KOPT-K1 (cell line): ENCODE measurements around the gene TNNI2.

Experiments used
- H3K27ac ChIP-seq: fragments of 200-600 bp; sonication (generic); 2 replicates; pipeline ENCODE4 v1.5.1; 2016; ENCODE audit warnings: antibody characterized with exemption, mild to moderate bottlenecking, low read depth, low read length; ENCODE audit not compliant: poor library complexity, severe bottlenecking
- H3K36me3 ChIP-seq: fragments of 200-600 bp; sonication (generic); 2 replicates; pipeline ENCODE4 v1.5.1; 2017; ENCODE audit warnings: antibody characterized with exemption, mild to moderate bottlenecking, low read length, moderate library complexity; ENCODE audit not compliant: insufficient read depth
- H3K9me3 ChIP-seq: fragments of 200-600 bp; sonication (generic); 2 replicates; pipeline ENCODE4 v1.5.1; 2017; ENCODE audit warnings: antibody characterized with exemption, low read length, mild to moderate bottlenecking; ENCODE audit not compliant: insufficient read depth, poor library complexity, severe bottlenecking

The TNNI2 gene

GRCh38 chr11:1836011-1836945 lies 2.5 kb upstream of the TNNI2 start:
- no peaks in the 10 kb centered on the region for H3K9me3 ChIP-seq
- H3K36me3 ChIP-seq, result no peaks in the 10 kb centered on the region
- no peak overlapping the region for H3K27ac ChIP-seq

GRCh38 chr11:1837171-1838076 lies 1.4 kb upstream of the TNNI2 start:
- no peak overlapping the region for H3K27ac ChIP-seq
- no peaks in the 10 kb centered on the region for H3K36me3 ChIP-seq
- no peaks in the 10 kb centered on the region for H3K9me3 ChIP-seq

GRCh38 chr11:1838077-1838425 lies 730 bp upstream of the TNNI2 start:
- H3K36me3 ChIP-seq, result no peaks in the 10 kb centered on the region
- H3K27ac ChIP-seq, result no peak overlapping the region
- H3K9me3 ChIP-seq, result no peaks in the 10 kb centered on the region

- Histone ChIP-seq H3K27ac (no peak overlapping the region), H3K36me3 (no peaks in the 10 kb centered on the region), H3K9me3 (no peaks in the 10 kb centered on the region)
Measured at GRCh38 chr11:1839204-1839923, 583 bp downstream of the TNNI2 start.

- Histone ChIP-seq H3K27ac (no peak overlapping the region), H3K9me3 (no peaks in the 10 kb centered on the region), H3K36me3 (no peaks in the 10 kb centered on the region)
Measured at GRCh38 chr11:1839924-1840779, 1.4 kb downstream of the TNNI2 start.

- Histone ChIP-seq H3K9me3 (no peaks in the 10 kb centered on the region), H3K36me3 (no peaks in the 10 kb centered on the region), H3K27ac (no peak overlapping the region)
Measured at GRCh38 chr11:1840780-1841480, 2.1 kb downstream of the TNNI2 start.

- no peaks in the 10 kb centered on the region for H3K9me3 ChIP-seq
- no peak overlapping the region for H3K27ac ChIP-seq
- no peaks in the 10 kb centered on the region for H3K36me3 ChIP-seq
Measured at GRCh38 chr11:1841511-1842148, 2.8 kb downstream of the TNNI2 start.

- no peaks in the 10 kb centered on the region for H3K9me3 ChIP-seq
- no peaks in the 10 kb centered on the region for H3K36me3 ChIP-seq
- H3K27ac ChIP-seq, result no peak overlapping the region
Measured at GRCh38 chr11:1842149-1843097, 3.6 kb downstream of the TNNI2 start.

- Histone ChIP-seq H3K27ac (no peak overlapping the region), H3K9me3 (no peaks in the 10 kb centered on the region), H3K36me3 (no peaks in the 10 kb centered on the region)
Measured at GRCh38 chr11:1843098-1843473, 4.3 kb downstream of the TNNI2 start.

GRCh38 chr11:1843796-1844195 lies 5.0 kb downstream of the TNNI2 start:
- Histone ChIP-seq H3K36me3 (no peaks in the 10 kb centered on the region), H3K27ac (no peak overlapping the region)

GRCh38 chr11:1844221-1845094 lies 5.7 kb downstream of the TNNI2 start:
- no peaks in the 10 kb centered on the region for H3K36me3 ChIP-seq
- no peaks in the 10 kb centered on the region for H3K9me3 ChIP-seq
- no peak overlapping the region for H3K27ac ChIP-seq

More at GRCh38 chr11:1843796-1844195, 5.0 kb downstream of the TNNI2 start:
- H3K9me3 ChIP-seq, result no peaks in the 10 kb centered on the region

GRCh38 chr11:1845095-1845429 lies 6.3 kb downstream of the TNNI2 start:
- no peak overlapping the region for H3K27ac ChIP-seq
- no peaks in the 10 kb centered on the region for H3K36me3 ChIP-seq
- no peaks in the 10 kb centered on the region for H3K9me3 ChIP-seq
